ENCODE measurements around the gene GRIK2. TPM values are rescaled to one million over a fixed set of nuclear protein-coding genes. Genes with fewer than 3 reads are reported as not detected.

The GRIK2 gene
- total RNA-seq, 4 donors from 2014 or later: 1.6 to 8.9 (median 8.6) TPM; not detected in 1

- Histone ChIP-seq H3K27me3 (no peaks in the 10 kb centered on the region), H3K36me3 (no peaks in the 10 kb centered on the region), H3K27ac (no peak overlapping the region), H3K4me3 (no peak overlapping the region), H3K9me3 (no peaks in the 10 kb centered on the region), H3K4me1 (no peaks in the 10 kb centered on the region)
- no peak for DNase-seq
- TF ChIP-seq POLR2A (IDR thresholded peaks at IDR 0.05) (no peak), CTCF (IDR thresholded peaks at IDR 0.05) (no peak)
Observed at GRCh38 chr6:102023977-102024657, 630.6 kb downstream of the GRIK2 start.

- Histone ChIP-seq H3K27me3 (no peaks in the 10 kb centered on the region), H3K4me1 (no peaks in the 10 kb centered on the region), H3K36me3 (no peaks in the 10 kb centered on the region), H3K9me3 (no peaks in the 10 kb centered on the region), H3K4me3 (no peak overlapping the region), H3K27ac (no peak overlapping the region)
- TF ChIP-seq POLR2A (IDR thresholded peaks at IDR 0.05): no peak
- TF ChIP-seq CTCF (IDR thresholded peaks at IDR 0.05): no peak
- DNase-seq: no peak
Observed at GRCh38 chr6:102026649-102027048, 633.1 kb downstream of the GRIK2 start.

GRCh38 chr6:102028176-102028575 is 634.7 kb downstream of the GRIK2 start:
- H3K36me3 ChIP-seq: no peaks in the 10 kb centered on the region
- TF ChIP-seq CTCF (IDR thresholded peaks at IDR 0.05) (no peak), POLR2A (IDR thresholded peaks at IDR 0.05) (no peak)
- H3K9me3 ChIP-seq: no peaks in the 10 kb centered on the region
- no peaks in the 10 kb centered on the region for H3K4me1 ChIP-seq
- DNase-seq: no peak
- no peak overlapping the region for H3K27ac ChIP-seq
- no peak overlapping the region for H3K4me3 ChIP-seq
- H3K27me3 ChIP-seq: no peaks in the 10 kb centered on the region

- TF ChIP-seq CTCF (IDR thresholded peaks at IDR 0.05) (no peak), POLR2A (IDR thresholded peaks at IDR 0.05) (no peak)
- DNase-seq: no peak
- Histone ChIP-seq H3K9me3 (no peaks in the 10 kb centered on the region), H3K4me3 (no peak overlapping the region), H3K36me3 (no peaks in the 10 kb centered on the region), H3K27me3 (no peaks in the 10 kb centered on the region), H3K27ac (no peak overlapping the region), H3K4me1 (no peaks in the 10 kb centered on the region)
Observed at GRCh38 chr6:102038964-102039363, 645.5 kb downstream of the GRIK2 start.

- Histone ChIP-seq H3K4me1 (no peaks in the 10 kb centered on the region), H3K4me3 (no peak overlapping the region), H3K36me3 (no peaks in the 10 kb centered on the region), H3K27me3 (no peaks in the 10 kb centered on the region), H3K9me3 (no peaks in the 10 kb centered on the region), H3K27ac (no peak overlapping the region)
- DNase-seq: no peak
- no peak for TF ChIP-seq CTCF (IDR thresholded peaks at IDR 0.05)
- TF ChIP-seq POLR2A (IDR thresholded peaks at IDR 0.05): no peak
Observed at GRCh38 chr6:102039441-102039840, 645.9 kb downstream of the GRIK2 start.

GRCh38 chr6:102051001-102051400 is 657.5 kb downstream of the GRIK2 start:
- no peaks in the 10 kb centered on the region for H3K4me1 ChIP-seq
- no peak for DNase-seq
- H3K27ac ChIP-seq: no peak overlapping the region
- H3K27me3 ChIP-seq: no peaks in the 10 kb centered on the region
- H3K36me3 ChIP-seq: no peaks in the 10 kb centered on the region
- no peak overlapping the region for H3K4me3 ChIP-seq
- TF ChIP-seq POLR2A (IDR thresholded peaks at IDR 0.05): no peak
- H3K9me3 ChIP-seq: no peaks in the 10 kb centered on the region

Measured in Peyer's patch (tissue), 4 donors.